Heart left ventricle (tissue), 16 donors: Measurements from ENCODE around the gene FNBP1. TPM values are rescaled to one million over a fixed set of nuclear protein-coding genes. Genes with fewer than 3 reads are reported as not detected.
A peak's percentile ranks its signal among the peaks of the same experiment; 100 is the strongest.

ENCODE experiments used
- ATAC-seq, 4 donors: fragments of 200-7000 bp; cut with Tn5 transposase; one replicate each; pipeline ENCODE4 v1.9.1; 2020 to 2022; ENCODE audit warnings: moderate library complexity in 4 of 4, mild to moderate bottlenecking in 3 of 4, moderate number of reproducible peaks in 1 of 4
- DNase-seq, 5 donors: peaks; one replicate each; pipeline ENCODE4 v3.0.0-alpha.2; 2020
- H3K27ac ChIP-seq, 12 donors: fragments of 200-600 bp; sonication (generic) in 4 of 12; one replicate each; pipeline versions ENCODE4 v1.5.0 to v1.8.0; 2016 to 2022; ENCODE audit warnings: mild to moderate bottlenecking in 2 of 12
- H3K27me3 ChIP-seq, 9 donors: fragments of 200-600 bp; sonication (generic) in 2 of 9; one replicate each; pipeline versions ENCODE4 v1.5.1 to v1.8.0; 2016 to 2022; ENCODE audit warnings: mild to moderate bottlenecking in 3 of 9
- H3K36me3 ChIP-seq, 9 donors: fragments of 200-600 bp; sonication (generic) in 2 of 9; one replicate each; pipeline versions ENCODE4 v1.5.0 to v1.8.0; 2018 to 2022; ENCODE audit warnings: mild to moderate bottlenecking in 2 of 9
- H3K4me1 ChIP-seq, 12 donors: fragments of 200-600 bp; sonication (generic) in 4 of 12; one replicate each; pipeline versions ENCODE4 v1.5.0 to v1.8.0; 2016 to 2022; ENCODE audit warnings: mild to moderate bottlenecking in 3 of 12
- H3K4me3 ChIP-seq, 12 donors: fragments of 200-600 bp; sonication (generic) in 4 of 12; one replicate each; pipeline versions ENCODE4 v1.5.0 to v1.8.0; 2017 to 2022; ENCODE audit warnings: mild to moderate bottlenecking in 9 of 12, moderate library complexity in 4 of 12
- H3K9me3 ChIP-seq, 12 donors: fragments of 200-600 bp; sonication (generic) in 4 of 12; one replicate each; pipeline versions ENCODE4 v1.5.0 to v1.8.0; 2016 to 2022; ENCODE audit warnings: mild to moderate bottlenecking in 1 of 12
- CTCF ChIP-seq, 12 donors: fragments of 200-600 bp; sonication (generic) in 4 of 12; IDR thresholded peaks; one replicate each; pipeline versions ENCODE4 v1.5.0 to v1.8.0; 2018 to 2022; ENCODE audit warnings: antibody characterized with exemption in 12 of 12, mild to moderate bottlenecking in 5 of 12
- POLR2A ChIP-seq, 2 donors: fragments of 450-650 bp; IDR thresholded peaks; one replicate each; pipeline ENCODE4 v1.6.1; 2017; ENCODE audit warnings: antibody characterized with exemption in 2 of 2, mild to moderate bottlenecking in 2 of 2, moderate library complexity in 2 of 2
- WGBS, 4 donors: extraction: QIAGEN DNeasy Blood & Tissue Kit in 2 of 4; methylation state at CpG; one replicate each; pipeline versions ENCODE4 v1.1.5 to v1.1.7; 2013 to 2018; 5-methylcytosine and 5-hydroxymethylcytosine counted together
- intact Hi-C, 10 donors: fragments of 100-400 bp; cut with DNase I; formaldehyde crosslinking; loops; one replicate each; pipeline versions ENCODE4 v1.11.1 to v1.14.2; 2022
- polyA plus RNA-seq, 2 donors: library from polyadenylated mRNA; stranded (reverse); fragments of 200-250 nt; gene quantifications; one replicate each; pipeline ENCODE4 v1.2.3, GENCODE V29; 2013
- total RNA-seq, 9 donors: library from RNA; depleted of rRNA in 2 of 9; stranded (reverse); fragments of >200 nt in 2 of 9; fragmentation: NEBNext Ultra II Directional in 3 of 9; extraction: Animal tissue kit (Norgen Biotek cat#: 25700) in 3 of 9; gene quantifications; one replicate each; pipeline versions ENCODE4 v1.1.0 to v1.2.4, GENCODE V29; 2016 to 2023
- donor health status: ischemic (EF 13 %, LVEDD 7.1; RV severe dilation, severe dysfunction).
- donor health status: healthy with polysubstance abuse.
- donor health status: DM: no; HTN: yes; CAD: no.
- donor health status: DM: no; HTN: no; CAD: no.
- donor health status: ischemic (EF 25% LVEDD 6.9; RV normal size, moderate dysfunction).
- donor health status: ischemic (EF 25% LVEDD 5.7; RV mildly dilated, moderate dysfunction).
- donor health status: healthy.
- donor health status: DM: yes; HTN: yes; CAD: no.
- donor health status: ischemic (EF 35%, LVEDD 5.7; RV mildly dilated, moderate dysfunction).
- donor health status: nonischemic (EF 11% LVEDD 7.7; RV severe dilation, severe dysfunction).
- donor health status: DM: yes; HTN: yes; CAD: no.
- donor health status: PGD.
- donor health status: ischemic (EF 29% LVEDD 5.4; RV normal size, mild dysfunction).
- donor health status: nonischemic (EF 23%, LVEDD 6.1; RV moderate dilation, normal function).

FNBP1 gene
- total and polyA plus RNA-seq, 11 donors = 6.9 to 47.3 (median 24.1) TPM

DNA sequence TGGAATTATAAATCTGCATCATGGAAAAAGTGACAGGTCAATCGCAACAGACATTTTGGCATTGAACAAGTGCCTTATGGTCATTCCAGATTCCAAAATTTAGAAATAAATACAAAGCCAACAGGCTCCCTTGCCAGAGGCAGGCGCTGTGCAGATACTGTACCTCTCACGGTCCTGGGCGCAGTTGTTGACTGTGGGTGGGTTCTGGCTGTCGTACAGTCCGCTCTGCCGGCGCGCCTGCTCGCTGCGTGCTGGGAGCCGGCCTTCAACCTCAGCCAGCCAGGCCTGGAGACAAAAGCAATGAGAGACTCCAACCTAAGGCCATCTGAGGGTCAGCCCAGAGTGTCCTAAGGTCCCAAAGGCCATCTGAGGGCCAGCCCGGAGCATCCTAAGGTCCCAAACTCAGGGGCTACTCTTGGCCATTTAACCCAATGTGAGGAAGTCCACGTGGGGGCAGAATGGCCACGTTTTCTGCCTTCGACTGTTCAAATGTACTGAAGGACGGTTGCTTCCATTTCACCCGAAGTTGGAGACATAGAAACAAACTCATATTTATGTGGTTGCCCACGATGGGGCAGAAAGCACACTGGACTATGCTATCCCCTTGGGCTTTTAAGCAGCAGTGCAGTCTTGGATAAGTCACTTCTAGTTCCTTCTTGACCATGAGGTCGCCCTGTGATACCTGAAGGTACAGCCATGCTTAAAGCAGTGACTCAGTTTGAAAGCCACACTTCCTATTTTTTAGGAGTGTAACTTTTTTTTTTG is 142.5 kb downstream of the FNBP1 start:
- Histone ChIP-seq H3K4me3 (no peak overlapping the region), H3K36me3 (peaks cover under 1 to 96% (median 71%) of the 10 kb centered on the region in 9 donors), H3K27ac (peak overlapping the region in 1 of 12 donors; percentile 15), H3K4me1 (peaks cover 0 to 14% (median 0%) of the 10 kb centered on the region in 12 donors), H3K27me3 (no peaks in the 10 kb centered on the region), H3K9me3 (no peaks in the 10 kb centered on the region)
- TF ChIP-seq POLR2A (IDR thresholded peaks at IDR 0.05) (no peak), CTCF (IDR thresholded peaks at IDR 0.05) (no peak)
- no peak for ATAC-seq
- intact Hi-C loops = no loop called here
- no peak for DNase-seq
- WGBS, 4 donors = 91 to 95% (median 94%) methylated on average over 19 to 20 of the region's 20 CpGs

DNA sequence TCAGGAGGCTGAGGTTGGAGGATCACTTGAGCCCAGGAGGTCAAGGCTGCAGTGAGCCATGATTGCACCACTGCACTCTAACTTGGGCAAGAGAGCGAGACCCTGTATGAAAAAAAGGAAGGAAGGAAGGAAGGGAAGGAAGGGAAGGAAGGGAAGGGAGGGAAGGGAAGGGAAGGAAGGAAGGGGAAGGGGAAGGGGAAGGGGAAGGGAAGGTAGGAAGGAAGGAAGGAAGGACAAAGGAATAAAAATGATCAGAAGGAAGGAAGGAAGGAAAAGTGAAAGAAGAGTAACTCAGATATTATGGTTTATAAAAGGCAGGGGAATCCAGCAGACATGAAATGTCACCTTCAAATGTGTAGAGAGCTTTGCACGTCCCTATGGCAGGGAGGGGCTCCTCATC is 143.4 kb downstream of the FNBP1 start:
- DNase-seq (no peak), ATAC-seq (no peak)
- no peaks in the 10 kb centered on the region for H3K27me3 ChIP-seq
- no peak overlapping the region for H3K27ac ChIP-seq
- 73 to 76% (median 74%) methylated on average over 2 of the region's 2 CpGs for WGBS, 4 donors
- H3K4me3 ChIP-seq = no peak overlapping the region
- H3K36me3 ChIP-seq = peaks cover 3 to 96% (median 72%) of the 10 kb centered on the region in 9 donors
- intact Hi-C loops = no loop called here
- TF ChIP-seq CTCF (IDR thresholded peaks at IDR 0.05) = no peak
- TF ChIP-seq POLR2A (IDR thresholded peaks at IDR 0.05) = no peak
- H3K4me1 ChIP-seq = peaks cover 0 to 14% (median 0%) of the 10 kb centered on the region in 12 donors
- H3K9me3 ChIP-seq = no peaks in the 10 kb centered on the region

GRCh38 chr9:129898185-129898584 is 144.8 kb downstream of the FNBP1 start:
- no peak overlapping the region for H3K27ac ChIP-seq
- H3K4me1 ChIP-seq = peaks cover 0 to 15% (median 0%) of the 10 kb centered on the region in 12 donors
- peak in 2 of 5 donors; percentile 19 to 39 for DNase-seq
- no peaks in the 10 kb centered on the region for H3K9me3 ChIP-seq
- H3K27me3 ChIP-seq = no peaks in the 10 kb centered on the region
- peaks cover 3 to 91% (median 63%) of the 10 kb centered on the region in 9 donors for H3K36me3 ChIP-seq
- TF ChIP-seq CTCF (IDR thresholded peaks at IDR 0.05) (no peak), POLR2A (IDR thresholded peaks at IDR 0.05) (no peak)
- no peak overlapping the region for H3K4me3 ChIP-seq
- 78 to 83% (median 82%) methylated on average over 8 of the region's 8 CpGs for WGBS, 4 donors
- ATAC-seq = peak in 3 of 4 donors; percentile 37 to 46 (median 38)
- intact Hi-C loops = no loop called here

DNA sequence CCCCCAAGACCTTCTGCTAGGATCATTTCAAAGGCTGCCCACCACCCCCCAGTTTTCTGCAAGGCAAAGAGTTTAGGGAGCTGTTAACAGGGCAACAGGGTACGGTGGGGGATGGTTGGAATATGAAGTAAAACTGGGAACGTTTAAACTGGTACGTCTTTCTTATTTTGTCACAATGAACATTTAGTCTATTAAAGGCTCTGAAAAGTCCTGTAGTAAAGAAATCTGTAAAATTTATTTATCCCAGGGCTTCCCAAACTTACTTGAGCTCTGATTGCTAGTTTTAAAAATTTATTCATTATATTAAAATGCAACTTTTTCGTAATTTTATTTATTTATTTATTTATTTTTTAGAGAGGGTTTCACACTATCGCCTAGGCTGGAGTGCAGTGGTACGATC is 145.7 kb downstream of the FNBP1 start:
- Histone ChIP-seq H3K27ac (no peak overlapping the region), H3K36me3 (peaks cover 3 to 86% (median 58%) of the 10 kb centered on the region in 9 donors), H3K4me3 (no peak overlapping the region), H3K4me1 (peaks cover 0 to 23% (median 0%) of the 10 kb centered on the region in 12 donors), H3K9me3 (no peaks in the 10 kb centered on the region), H3K27me3 (no peaks in the 10 kb centered on the region)
- no peak for TF ChIP-seq POLR2A (IDR thresholded peaks at IDR 0.05)
- no peak for TF ChIP-seq CTCF (IDR thresholded peaks at IDR 0.05)
- DNase-seq = no peak
- no peak for ATAC-seq
- intact Hi-C loops = no loop called here
- WGBS, 4 donors = 90 to 98% (median 97%) methylated on average over 6 of the region's 6 CpGs
